H9 (cell line): Measurements from ENCODE around the gene CST6. TPM values are rescaled to one million over a fixed set of nuclear protein-coding genes. Genes with fewer than 3 reads are reported as not detected.
A peak's percentile ranks its signal among the peaks of the same experiment; 100 is the strongest.

Experiments
- DNase-seq: peaks from one replicate; pipeline ENCODE4 v3.0.0-alpha.2; 2017
- H2AFZ ChIP-seq: one replicate; pipeline ENCODE4 v1.6.1; 2013; ENCODE audit warnings: mild to moderate bottlenecking, low read length, control low read depth, moderate library complexity
- H2AK5ac ChIP-seq: 2 replicates; pipeline ENCODE4 v1.6.1; 2013; ENCODE audit warnings: low read length, control low read depth, mixed read lengths; ENCODE audit not compliant: insufficient read length
- H2BK120ac ChIP-seq: one replicate; pipeline ENCODE4 v1.6.1; 2013; ENCODE audit warnings: low read depth, mild to moderate bottlenecking, low read length, control low read depth, inconsistent platforms; ENCODE audit not compliant: poor library complexity, severe bottlenecking
- H2BK12ac ChIP-seq: 2 replicates; pipeline ENCODE4 v1.6.1; 2013; ENCODE audit warnings: low read length, control low read depth, mixed read lengths, low read depth; ENCODE audit not compliant: insufficient read length
- H2BK15ac ChIP-seq: 2 replicates; pipeline ENCODE4 v1.6.1; 2013; ENCODE audit warnings: low read depth, low read length, control low read depth
- H2BK20ac ChIP-seq: one replicate; pipeline ENCODE4 v1.6.1; 2013; ENCODE audit warnings: low read depth, mild to moderate bottlenecking, low read length, control low read depth, inconsistent platforms; ENCODE audit not compliant: poor library complexity, severe bottlenecking
- H2BK5ac ChIP-seq: 2 replicates; pipeline ENCODE4 v1.6.1; 2013; ENCODE audit warnings: low read length, control low read depth, mixed read lengths; ENCODE audit not compliant: insufficient read length
- H3K14ac ChIP-seq: 2 replicates; pipeline ENCODE4 v1.6.1; 2013; ENCODE audit warnings: low read length, control low read depth; ENCODE audit not compliant: insufficient read depth
- H3K18ac ChIP-seq: 2 replicates; pipeline ENCODE4 v1.6.1; 2013; ENCODE audit warnings: low read depth, mild to moderate bottlenecking, mixed read lengths, low read length, control low read depth; ENCODE audit not compliant: insufficient read length
- H3K23ac ChIP-seq: 2 replicates; pipeline ENCODE4 v1.6.1; 2013; ENCODE audit warnings: low read length, control low read depth, mixed read lengths, low read depth; ENCODE audit not compliant: insufficient read length
- H3K23me2 ChIP-seq: 2 replicates; pipeline ENCODE4 v1.6.1; 2013; ENCODE audit warnings: low read depth, mild to moderate bottlenecking, mixed read lengths, low read length, control low read depth; ENCODE audit not compliant: insufficient read length, poor library complexity, severe bottlenecking
- H3K27ac ChIP-seq: 2 replicates; pipeline ENCODE4 v1.5.1; 2013; ENCODE audit warnings: low read length, control low read depth, mixed read lengths, low read depth; ENCODE audit not compliant: insufficient read length
- H3K27me3 ChIP-seq: 2 replicates; pipeline ENCODE4 v1.6.1; 2013; ENCODE audit warnings: low read length, control low read depth, inconsistent platforms; ENCODE audit not compliant: insufficient read depth
- H3K4ac ChIP-seq: 2 replicates; pipeline ENCODE4 v1.6.1; 2013; ENCODE audit warnings: low read depth, mild to moderate bottlenecking, control low read depth, inconsistent platforms, low read length, moderate library complexity
- H3K4me1 ChIP-seq: 2 replicates; pipeline ENCODE4 v1.6.1; 2013; ENCODE audit warnings: low read length, control low read depth, inconsistent platforms; ENCODE audit not compliant: insufficient read depth
- H3K4me2 ChIP-seq: 2 replicates; pipeline ENCODE4 v1.6.1; 2013; ENCODE audit warnings: low read length, control low read depth, mixed read lengths; ENCODE audit not compliant: insufficient read length, insufficient read depth
- H3K56ac ChIP-seq: 2 replicates; pipeline ENCODE4 v1.6.1; 2013; ENCODE audit warnings: low read depth, mild to moderate bottlenecking, mixed read lengths, low read length, control low read depth; ENCODE audit not compliant: insufficient read length
- H3K79me1 ChIP-seq: 2 replicates; pipeline ENCODE4 v1.6.1; 2013; ENCODE audit warnings: low read depth, mild to moderate bottlenecking, moderate library complexity, low read length, control low read depth, inconsistent platforms; ENCODE audit not compliant: insufficient read depth, poor library complexity, severe bottlenecking
- H3K79me2 ChIP-seq: 2 replicates; pipeline ENCODE4 v1.6.1; 2013; ENCODE audit warnings: low read length, control low read depth, inconsistent platforms; ENCODE audit not compliant: insufficient read depth
- H3K9ac ChIP-seq: 2 replicates; pipeline ENCODE4 v1.6.1; 2013; ENCODE audit warnings: low read length, control low read depth, mixed read lengths; ENCODE audit not compliant: insufficient read length; ENCODE audit errors: extremely low read depth
- H3K9me3 ChIP-seq: one replicate; pipeline ENCODE4 v1.6.1; 2013; ENCODE audit warnings: low read depth, low read length, inconsistent platforms; ENCODE audit not compliant: control insufficient read depth
- H3T11ph ChIP-seq: one replicate; pipeline ENCODE4 v1.6.1; 2013; ENCODE audit warnings: mild to moderate bottlenecking, low read length, control low read depth, inconsistent platforms
- H4K20me1 ChIP-seq: one replicate; pipeline ENCODE4 v1.6.1; 2013; ENCODE audit not compliant: control insufficient read depth, insufficient read length, insufficient read depth
- H4K5ac ChIP-seq: 2 replicates; pipeline ENCODE4 v1.6.1; 2013; ENCODE audit warnings: low read depth, mild to moderate bottlenecking, mixed read lengths, low read length, control low read depth; ENCODE audit not compliant: insufficient read length
- H4K8ac ChIP-seq: replicated peaks from 2 replicates; pipeline ENCODE4 v1.6.1; 2013; ENCODE audit warnings: low read length, control low read depth, mixed read lengths, low read depth; ENCODE audit not compliant: insufficient read length
- H4K91ac ChIP-seq: 2 replicates; pipeline ENCODE4 v1.6.1; 2013; ENCODE audit warnings: low read depth, mild to moderate bottlenecking, moderate library complexity, mixed read lengths, low read length, control low read depth; ENCODE audit not compliant: insufficient read length
- H3K27ac Mint-ChIP-seq, 3 experiments: 2 replicates in 2 of 3; 3 replicates in 1 of 3; pipeline ENCODE4 v1.8.0; 2020 to 2021; ENCODE audit warnings: mixed read lengths in 3 of 3, mild to moderate bottlenecking in 1 of 3, moderate library complexity in 1 of 3
- H3K27me3 Mint-ChIP-seq: 2 replicates; pipeline ENCODE4 v1.8.0; 2021; ENCODE audit warnings: low read depth, mild to moderate bottlenecking, moderate library complexity, mixed read lengths
- H3K36me3 Mint-ChIP-seq, 3 experiments: 2 replicates in 2 of 3; 3 replicates in 1 of 3; pipeline ENCODE4 v1.8.0; 2020 to 2021; ENCODE audit warnings: low read depth in 3 of 3, mixed read lengths in 3 of 3; ENCODE audit not compliant: insufficient read depth in 1 of 3
- H3K4me1 Mint-ChIP-seq, 2 experiments: 2 replicates each; pipeline ENCODE4 v1.8.0; 2020; ENCODE audit warnings: mixed read lengths in 2 of 2
- H3K4me3 Mint-ChIP-seq, 2 experiments: 2 replicates in 1 of 2; 3 replicates in 1 of 2; pipeline ENCODE4 v1.8.0; 2020 to 2021; ENCODE audit warnings: mild to moderate bottlenecking in 2 of 2, mixed read lengths in 2 of 2, moderate library complexity in 1 of 2
- H3K9me3 Mint-ChIP-seq, 2 experiments: 2 replicates in 1 of 2; 3 replicates in 1 of 2; pipeline ENCODE4 v1.8.0; 2020; ENCODE audit warnings: mild to moderate bottlenecking in 2 of 2, mixed read lengths in 2 of 2, moderate library complexity in 1 of 2
- CTCF ChIP-seq: fragments of 200-600 bp; sonication (generic); conservative IDR thresholded peaks from 3 replicates; pipeline ENCODE4 v1.8.0; 2021; ENCODE audit warnings: antibody characterized with exemption, mild to moderate bottlenecking
- WGBS: extraction: QIAGEN DNeasy Blood & Tissue Kit; methylation state at CpG from one replicate; pipeline ENCODE4 v1.1.7; 2013; ENCODE audit warnings: missing lambda C conversion rate, low lambda C conversion rate, mixed read lengths; ENCODE audit not compliant: insufficient read length; ENCODE audit errors: extremely low coverage; 5-methylcytosine and 5-hydroxymethylcytosine counted together
- total RNA-seq: library from RNA; stranded (reverse); gene quantifications from 2 replicates; pipeline ENCODE4 v1.2.1, GENCODE V29; 2021

Gene CST6
- total RNA-seq, 1 experiment from 2014 or later, result not detected

- peak within 1 kb of the TSS; percentile 98 to 99 (median 99) for H3K27ac Mint-ChIP-seq
Observed at GRCh38 chr11:66051766-66052663, 40.2 kb downstream of the CST6 start, which contains the start of gene SF3B2. Gene SF3B2, plus strand, starts transcription at chr11:66052364. Its CDS starts 21 bp downstream, at chr11:66052385.

More at GRCh38 chr11:66051766-66052663, 40.2 kb downstream of the CST6 start, which contains the start of gene SF3B2:
- H4K8ac ChIP-seq, result no peak within 1 kb of the TSS
- no peaks in the 10 kb centered on the region for H3K9me3 Mint-ChIP-seq
- WGBS, result no CpG with 5 or more reads among the region's 84 CpGs
- peaks cover 9% of the 10 kb centered on the region for H3K79me1 ChIP-seq
- H3K9ac ChIP-seq, result peak within 1 kb of the TSS; percentile 89
- DNase-seq, result peak; percentile 99
- peak within 1 kb of the TSS; percentile 95 to 99 for H3K4me3 Mint-ChIP-seq
- no peak within 1 kb of the TSS for H2AK5ac ChIP-seq
- H2AFZ ChIP-seq, result no peak within 1 kb of the TSS
- peak within 1 kb of the TSS; percentile 98 for H3K4me2 ChIP-seq
- H2BK15ac ChIP-seq, result no peak within 1 kb of the TSS
- H4K91ac ChIP-seq, result no peak within 1 kb of the TSS
- H3K18ac ChIP-seq, result peak within 1 kb of the TSS; percentile 81
- H3T11ph ChIP-seq, result no peak within 1 kb of the TSS
- H3K9me3 ChIP-seq, result no peaks in the 10 kb centered on the region
- no peak within 1 kb of the TSS for H3K27ac ChIP-seq
- H3K27me3 Mint-ChIP-seq, result no peaks in the 10 kb centered on the region; the same call in 1 of the 2 replicates
- peaks cover 6% of the 10 kb centered on the region; the same call in 1 of the 2 replicates for H3K4me1 ChIP-seq
- no peak within 1 kb of the TSS for H3K56ac ChIP-seq
- H3K23ac ChIP-seq, result no peak within 1 kb of the TSS
- peaks cover 15% of the 10 kb centered on the region for H3K23me2 ChIP-seq
- H3K4me1 Mint-ChIP-seq, result peaks cover 27 to 38% of the 10 kb centered on the region in 2 experiments
- no peak within 1 kb of the TSS for H2BK20ac ChIP-seq
- TF ChIP-seq CTCF, result no peak
- peaks cover 28 to 42% (median 42%) of the 10 kb centered on the region in 3 experiments for H3K36me3 Mint-ChIP-seq
- peak within 1 kb of the TSS; percentile 86 for H3K14ac ChIP-seq
- no peak within 1 kb of the TSS for H2BK12ac ChIP-seq
- no peak within 1 kb of the TSS for H2BK5ac ChIP-seq
- H2BK120ac ChIP-seq, result no peak within 1 kb of the TSS
- H3K27me3 ChIP-seq, result no peaks in the 10 kb centered on the region
- no peak within 1 kb of the TSS for H3K4ac ChIP-seq
- peaks cover 12% of the 10 kb centered on the region; the same call in 1 of the 2 replicates for H3K79me2 ChIP-seq
- H4K20me1 ChIP-seq, result peaks cover 3% of the 10 kb centered on the region
- H4K5ac ChIP-seq, result no peak within 1 kb of the TSS
